Spleen (tissue), 7 donors: Measurements from ENCODE around the gene ATG16L1.

Experiments
- POLR2A ChIP-seq, 3 donors: fragments of 450-650 bp; IDR thresholded peaks; one replicate each; pipeline ENCODE4 v1.5.1; 2017; ENCODE audit warnings: antibody characterized with exemption in 3 of 3, mild to moderate bottlenecking in 1 of 3
- POLR2AphosphoS5 ChIP-seq, 3 donors: sonication (generic); formaldehyde crosslinking; IDR thresholded peaks; one replicate each; pipeline ENCODE4 v1.5.1; 2017; ENCODE audit warnings: antibody characterized with exemption in 3 of 3
- TF ChIP-seq, protein P1 (sequence below), 11 experiments: fragments of 200-600 bp in 7 of 11; fragments of 450-650 bp in 4 of 11; sonication (generic) in 4 of 11; IDR thresholded peaks in 8 of 11; conservative IDR thresholded peaks in 3 of 11; 1 replicate in 7 of 11; 2 replicates in 4 of 11; pipeline versions ENCODE4 v1.4.0 to v1.8.0; 2016 to 2021; ENCODE audit warnings: antibody characterized with exemption in 11 of 11, inconsistent platforms in 4 of 11, mild to moderate bottlenecking in 1 of 11
- donor health status: DM: no; HTN: no; CAD: no; lungs with moderate emphysema.
- donor health status: DM: no; HTN: no; CAD: no.
- donor health status: DM: no; HTN: no; CAD: no.

DNA sequence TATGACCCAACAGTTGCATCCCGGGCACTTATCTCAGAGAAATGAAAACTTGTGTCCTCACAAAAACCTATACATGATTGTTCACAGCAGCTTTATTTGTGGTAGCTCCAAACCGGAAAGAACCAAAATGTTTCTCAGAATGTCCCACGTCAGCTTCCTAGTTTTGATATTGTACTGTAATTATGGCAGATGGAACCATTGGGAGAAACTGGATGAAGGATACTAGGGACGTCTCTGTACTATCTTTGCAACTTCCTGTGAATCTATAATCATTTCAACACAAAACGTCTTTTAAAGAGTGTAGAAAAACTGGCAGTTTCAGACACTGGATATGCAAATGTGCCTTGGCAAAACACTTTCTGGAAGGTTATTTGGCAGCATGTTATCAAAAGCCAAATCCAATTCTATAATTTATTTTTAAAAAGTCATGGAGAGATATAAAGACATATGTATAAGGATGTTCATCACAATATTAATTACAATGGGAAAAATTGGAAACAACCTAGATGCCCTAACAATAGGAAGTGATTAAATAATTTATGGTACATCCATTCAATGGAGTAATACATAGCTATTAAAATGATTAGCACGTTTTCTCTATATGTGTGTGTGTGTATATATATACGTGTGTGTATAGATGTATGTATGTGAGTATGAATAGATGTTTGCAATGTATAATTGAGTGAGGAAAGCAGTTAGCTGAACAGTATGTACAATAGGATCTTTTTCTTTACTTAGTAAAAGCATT lies 65.9 kb downstream of the ATG16L1 start:
- TF ChIP-seq, protein P1, sequence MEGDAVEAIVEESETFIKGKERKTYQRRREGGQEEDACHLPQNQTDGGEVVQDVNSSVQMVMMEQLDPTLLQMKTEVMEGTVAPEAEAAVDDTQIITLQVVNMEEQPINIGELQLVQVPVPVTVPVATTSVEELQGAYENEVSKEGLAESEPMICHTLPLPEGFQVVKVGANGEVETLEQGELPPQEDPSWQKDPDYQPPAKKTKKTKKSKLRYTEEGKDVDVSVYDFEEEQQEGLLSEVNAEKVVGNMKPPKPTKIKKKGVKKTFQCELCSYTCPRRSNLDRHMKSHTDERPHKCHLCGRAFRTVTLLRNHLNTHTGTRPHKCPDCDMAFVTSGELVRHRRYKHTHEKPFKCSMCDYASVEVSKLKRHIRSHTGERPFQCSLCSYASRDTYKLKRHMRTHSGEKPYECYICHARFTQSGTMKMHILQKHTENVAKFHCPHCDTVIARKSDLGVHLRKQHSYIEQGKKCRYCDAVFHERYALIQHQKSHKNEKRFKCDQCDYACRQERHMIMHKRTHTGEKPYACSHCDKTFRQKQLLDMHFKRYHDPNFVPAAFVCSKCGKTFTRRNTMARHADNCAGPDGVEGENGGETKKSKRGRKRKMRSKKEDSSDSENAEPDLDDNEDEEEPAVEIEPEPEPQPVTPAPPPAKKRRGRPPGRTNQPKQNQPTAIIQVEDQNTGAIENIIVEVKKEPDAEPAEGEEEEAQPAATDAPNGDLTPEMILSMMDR (IDR thresholded peaks at IDR 0.05 in 8 of 11, conservative IDR thresholded peaks at IDR 0.05 in 3 of 11) = no peak
- TF ChIP-seq POLR2A (IDR thresholded peaks at IDR 0.05) = no peak
- TF ChIP-seq POLR2AphosphoS5 (IDR thresholded peaks at IDR 0.05) = no peak
